Neural crest cell (in vitro differentiated cells): Measurements from ENCODE around the gene RAB29. TPM values are rescaled to one million over a fixed set of nuclear protein-coding genes. Genes with fewer than 3 reads are reported as not detected.
A peak's percentile ranks its signal among the peaks of the same experiment; 100 is the strongest.

Source experiments
- DNase-seq: peaks from one replicate; pipeline ENCODE4 v3.0.0; 2021; ENCODE audit warnings: low read depth, mixed read lengths, low spot score
- H3K27ac Mint-ChIP-seq: one replicate; pipeline ENCODE4 v1.8.0; 2021; ENCODE audit warnings: mild to moderate bottlenecking, mixed read lengths; ENCODE audit not compliant: unreplicated experiment
- H3K27me3 Mint-ChIP-seq: 2 replicates; pipeline ENCODE4 v1.8.0; 2021; ENCODE audit warnings: low read depth, mild to moderate bottlenecking, mixed read lengths
- H3K36me3 Mint-ChIP-seq: 2 replicates; pipeline ENCODE4 v1.8.0; 2021; ENCODE audit warnings: low read depth, mild to moderate bottlenecking, mixed read lengths
- H3K4me1 Mint-ChIP-seq: 2 replicates; pipeline ENCODE4 v1.8.0; 2021; ENCODE audit warnings: mixed read lengths
- H3K4me3 Mint-ChIP-seq: one replicate; pipeline ENCODE4 v1.8.0; 2021; ENCODE audit warnings: mild to moderate bottlenecking, mixed read lengths
- H3K9me3 Mint-ChIP-seq: 2 replicates; pipeline ENCODE4 v1.8.0; 2021; ENCODE audit warnings: mixed read lengths
- total RNA-seq: library from RNA; stranded (reverse); gene quantifications from 2 replicates; pipeline ENCODE4 v1.2.1, GENCODE V29; 2021
- TF ChIP-seq, protein P1 (sequence below): fragments of 200-600 bp; sonication (generic); conservative IDR thresholded peaks from 2 replicates; pipeline ENCODE4 v1.5.0; 2021; ENCODE audit warnings: antibody characterized with exemption, mild to moderate bottlenecking

Gene RAB29
- total RNA-seq, 1 donor from 2014 or later, result 9.0 TPM

DNA sequence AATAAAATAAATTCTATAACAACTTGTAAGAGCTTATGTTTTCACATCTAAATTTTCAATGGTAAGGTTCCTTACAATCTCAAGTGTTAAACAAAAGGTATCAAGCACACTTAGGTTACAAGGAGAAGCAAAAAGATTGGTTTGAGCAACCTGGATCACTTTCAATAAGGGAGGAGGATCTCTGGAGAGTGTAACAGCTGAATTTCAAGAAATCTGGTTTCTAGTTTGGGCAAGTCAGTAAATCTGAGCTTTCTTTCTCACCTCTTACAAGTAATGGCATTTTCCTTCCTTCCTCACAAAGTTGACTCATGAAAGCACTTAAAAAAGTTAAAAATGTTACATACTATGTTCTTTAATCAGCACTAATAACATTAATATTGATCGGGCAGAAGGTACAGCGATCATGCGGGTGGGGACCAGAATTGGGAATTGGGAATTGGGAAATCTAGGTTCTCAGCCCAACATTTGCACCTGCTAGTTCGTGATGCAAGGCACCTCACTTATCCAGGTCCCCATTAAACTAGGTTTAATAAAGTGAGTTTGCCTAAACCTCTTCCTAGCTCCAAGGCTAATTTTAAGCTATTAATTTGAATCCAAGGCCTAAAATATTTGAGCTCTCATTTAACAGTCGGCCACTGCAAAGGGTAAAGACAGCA lies 28.4 kb downstream of the RAB29 start:
- TF ChIP-seq, protein P1, sequence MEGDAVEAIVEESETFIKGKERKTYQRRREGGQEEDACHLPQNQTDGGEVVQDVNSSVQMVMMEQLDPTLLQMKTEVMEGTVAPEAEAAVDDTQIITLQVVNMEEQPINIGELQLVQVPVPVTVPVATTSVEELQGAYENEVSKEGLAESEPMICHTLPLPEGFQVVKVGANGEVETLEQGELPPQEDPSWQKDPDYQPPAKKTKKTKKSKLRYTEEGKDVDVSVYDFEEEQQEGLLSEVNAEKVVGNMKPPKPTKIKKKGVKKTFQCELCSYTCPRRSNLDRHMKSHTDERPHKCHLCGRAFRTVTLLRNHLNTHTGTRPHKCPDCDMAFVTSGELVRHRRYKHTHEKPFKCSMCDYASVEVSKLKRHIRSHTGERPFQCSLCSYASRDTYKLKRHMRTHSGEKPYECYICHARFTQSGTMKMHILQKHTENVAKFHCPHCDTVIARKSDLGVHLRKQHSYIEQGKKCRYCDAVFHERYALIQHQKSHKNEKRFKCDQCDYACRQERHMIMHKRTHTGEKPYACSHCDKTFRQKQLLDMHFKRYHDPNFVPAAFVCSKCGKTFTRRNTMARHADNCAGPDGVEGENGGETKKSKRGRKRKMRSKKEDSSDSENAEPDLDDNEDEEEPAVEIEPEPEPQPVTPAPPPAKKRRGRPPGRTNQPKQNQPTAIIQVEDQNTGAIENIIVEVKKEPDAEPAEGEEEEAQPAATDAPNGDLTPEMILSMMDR, result no peak
- H3K27me3 Mint-ChIP-seq, result peaks cover 7% of the 10 kb centered on the region
- H3K9me3 Mint-ChIP-seq, result no peaks in the 10 kb centered on the region
- H3K36me3 Mint-ChIP-seq, result peaks cover 10% of the 10 kb centered on the region
- DNase-seq, result no peak
- peak overlapping the region; percentile 99 for H3K4me3 Mint-ChIP-seq
- H3K4me1 Mint-ChIP-seq, result peaks cover 57% of the 10 kb centered on the region
- H3K27ac Mint-ChIP-seq, result no peak overlapping the region

DNA sequence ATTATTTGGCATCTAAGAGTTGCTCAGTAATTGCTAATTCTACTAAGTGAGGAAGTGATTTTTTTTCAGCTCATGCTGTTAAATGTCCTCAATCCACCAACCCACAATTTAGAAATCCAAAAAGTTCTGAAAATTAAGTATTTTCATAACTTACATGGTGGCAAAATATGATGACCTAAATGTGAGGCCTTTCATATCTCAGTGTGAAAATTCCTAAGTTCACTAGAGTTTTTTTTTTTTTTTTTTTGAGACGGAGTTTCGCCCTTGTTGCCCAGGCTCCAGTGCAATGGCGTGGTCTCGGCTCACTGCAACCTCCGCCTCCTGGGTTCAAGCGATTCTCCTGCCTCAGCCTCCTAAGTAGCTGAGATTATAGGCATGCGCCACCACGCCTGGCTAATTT lies 30.9 kb downstream of the RAB29 start:
- H3K27ac Mint-ChIP-seq, result no peak overlapping the region

DNA sequence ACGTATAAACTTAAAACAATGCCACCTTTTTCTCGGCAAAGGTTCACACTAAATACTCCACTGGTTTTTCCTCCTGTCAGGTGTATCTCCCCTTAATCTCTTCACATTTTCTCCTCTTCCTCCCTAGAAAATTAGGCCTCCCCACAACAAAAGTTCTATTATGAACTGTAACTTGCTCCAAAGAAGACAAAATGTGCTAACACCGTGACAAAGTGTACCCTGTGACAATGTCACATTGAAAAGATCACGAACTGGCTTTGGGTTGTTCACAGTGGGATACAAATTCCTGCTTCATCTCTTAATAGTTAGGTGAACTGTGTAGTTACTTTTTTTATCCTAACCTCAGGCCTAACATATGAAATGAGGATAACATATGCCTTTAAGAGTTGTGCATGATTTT lies 31.3 kb downstream of the RAB29 start:
- no peak for DNase-seq
- TF ChIP-seq, protein P1, result no peak
- peaks cover 50% of the 10 kb centered on the region for H3K4me1 Mint-ChIP-seq
- no peak overlapping the region for H3K27ac Mint-ChIP-seq
- H3K36me3 Mint-ChIP-seq, result peaks cover 6% of the 10 kb centered on the region
- H3K9me3 Mint-ChIP-seq, result no peaks in the 10 kb centered on the region
- peak overlapping the region; percentile 1 for H3K4me3 Mint-ChIP-seq
- peaks cover 2% of the 10 kb centered on the region for H3K27me3 Mint-ChIP-seq

More for the DNA sequence above, 30.9 kb downstream of the RAB29 start:
- Mint-ChIP-seq H3K36me3 (peaks cover 6% of the 10 kb centered on the region), H3K4me3 (peak overlapping the region; percentile 1), H3K27me3 (peaks cover 2% of the 10 kb centered on the region), H3K9me3 (no peaks in the 10 kb centered on the region), H3K4me1 (peaks cover 49% of the 10 kb centered on the region)
- no peak for DNase-seq
- TF ChIP-seq, protein P1, result no peak

DNA sequence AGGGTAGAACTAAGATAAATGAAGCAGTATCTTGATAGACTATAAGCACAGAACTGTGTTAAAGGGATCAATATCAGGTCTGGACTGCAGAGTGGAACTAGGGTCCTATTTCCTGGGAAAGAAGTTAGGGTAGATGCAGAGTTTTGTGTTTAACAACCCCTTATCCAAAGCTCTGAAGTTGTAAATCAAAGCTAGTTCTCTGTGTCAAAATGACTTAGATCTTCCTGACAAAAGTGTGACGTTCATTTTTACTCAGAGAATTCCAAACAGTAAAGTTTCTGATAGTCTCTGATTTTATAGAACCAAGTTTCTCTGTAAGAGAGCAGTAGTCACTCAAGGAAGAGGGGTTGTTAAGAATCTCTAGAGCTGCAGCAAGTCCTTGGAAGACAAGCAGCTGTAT lies 33.6 kb downstream of the RAB29 start:
- H3K4me1 Mint-ChIP-seq, result peaks cover 42% of the 10 kb centered on the region
- H3K9me3 Mint-ChIP-seq, result no peaks in the 10 kb centered on the region
- H3K36me3 Mint-ChIP-seq, result peaks cover 10% of the 10 kb centered on the region
- peak overlapping the region; percentile 57 for H3K4me3 Mint-ChIP-seq
- no peak overlapping the region for H3K27ac Mint-ChIP-seq
- H3K27me3 Mint-ChIP-seq, result no peaks in the 10 kb centered on the region
- TF ChIP-seq, protein P1, result no peak
- no peak for DNase-seq

DNA sequence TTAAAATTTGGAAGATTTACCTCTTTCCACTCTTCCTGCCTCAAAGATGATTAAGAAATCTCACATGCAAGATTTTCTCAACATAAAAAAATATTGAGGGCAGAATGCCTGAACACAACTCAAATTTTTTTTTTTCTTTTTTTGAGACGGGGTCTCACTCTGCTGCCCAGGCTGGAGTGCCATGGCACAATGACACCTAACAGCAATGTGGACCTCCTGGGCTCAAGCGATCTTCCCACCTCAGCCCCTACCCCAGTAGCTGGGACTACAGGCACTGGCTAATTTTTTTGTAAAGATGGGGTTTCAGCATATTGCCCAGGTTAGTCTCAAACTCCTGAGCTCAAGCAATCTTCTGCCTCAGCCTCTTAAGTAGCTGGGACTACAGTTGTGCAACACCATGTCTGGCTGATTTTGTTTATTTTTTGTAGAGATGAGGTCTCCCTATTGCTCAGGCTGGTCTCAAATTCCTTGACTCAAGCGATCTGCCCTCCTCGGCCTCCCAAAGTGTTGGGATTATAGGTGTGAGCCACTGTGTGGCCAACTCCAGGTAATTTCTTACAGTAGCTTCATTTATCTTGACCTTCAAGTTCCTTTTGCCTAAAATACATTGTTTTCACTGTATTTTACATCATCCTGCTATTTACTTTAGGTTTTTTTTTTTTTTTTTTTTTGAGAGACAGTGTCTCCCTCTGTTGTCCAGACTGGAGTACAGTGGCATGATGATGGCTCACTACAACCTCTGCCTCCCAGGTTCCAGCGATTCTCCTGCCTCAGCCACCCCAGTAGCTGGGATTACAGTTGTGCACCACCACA lies 35.7 kb downstream of the RAB29 start:
- no peak overlapping the region for H3K27ac Mint-ChIP-seq
- peaks cover 10% of the 10 kb centered on the region for H3K36me3 Mint-ChIP-seq
- H3K27me3 Mint-ChIP-seq, result no peaks in the 10 kb centered on the region
- DNase-seq, result no peak
- H3K4me3 Mint-ChIP-seq, result no peak overlapping the region
- TF ChIP-seq, protein P1, result no peak
- peaks cover 34% of the 10 kb centered on the region for H3K4me1 Mint-ChIP-seq
- H3K9me3 Mint-ChIP-seq, result no peaks in the 10 kb centered on the region
